Measurements from ENCODE around the gene KRTAP9-6.

DNA sequence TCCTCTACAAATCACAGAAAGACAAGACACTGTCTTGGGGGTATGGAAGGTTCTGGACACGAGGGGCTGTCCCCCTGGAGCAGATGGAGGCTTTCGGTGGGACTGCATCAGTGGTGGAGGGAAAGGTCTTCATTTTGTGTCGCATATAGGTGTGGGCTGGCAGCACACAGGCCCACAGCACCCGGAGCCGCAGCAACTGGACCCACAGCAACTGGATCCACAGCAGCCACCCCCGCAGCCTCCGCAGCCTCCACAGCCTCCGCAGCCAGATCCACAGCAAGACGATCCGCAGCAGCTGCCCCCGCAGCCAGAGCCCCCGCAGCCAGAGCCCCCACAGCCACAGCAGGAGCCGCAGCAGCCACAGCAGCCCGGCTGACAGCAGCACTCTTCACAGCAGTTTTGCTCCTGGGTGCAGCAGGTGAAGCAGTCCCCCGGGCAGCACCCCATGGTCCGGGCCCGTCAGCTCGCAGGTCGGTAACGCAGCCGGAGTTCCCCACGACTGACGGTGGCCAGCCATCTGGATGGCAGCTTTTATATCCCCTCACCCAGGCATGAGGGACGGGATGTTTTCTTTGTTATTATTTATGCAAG lies 50.1 kb downstream of the KRTAP9-6 start, which contains the start of gene KRTAP17-1:
- TF ChIP-seq JUND (IDR thresholded peaks at IDR 0.05) (no peak), TCF7L2 (IDR thresholded peaks at IDR 0.05; ENCODE audit: borderline replicate concordance, extremely low read depth, insufficient read depth, insufficient read length) (no peak), FOSL1 (IDR thresholded peaks at IDR 0.05; ENCODE audit: low read depth) (no peak), POLR2AphosphoS5 (IDR thresholded peaks at IDR 0.05; ENCODE audit: low read depth, low read length) (no peak), EZH2phosphoT487 (IDR thresholded peaks at IDR 0.05; ENCODE audit: borderline replicate concordance) (no peak), POLR2A (IDR thresholded peaks at IDR 0.05; ENCODE audit: borderline replicate concordance, extremely low read depth, insufficient read depth, insufficient read length) (no peak), YY1 (IDR thresholded peaks at IDR 0.05; ENCODE audit: extremely low read depth, insufficient replicate concordance, low read depth, low read length) (no peak), SRF (IDR thresholded peaks at IDR 0.05; ENCODE audit: low read depth) (no peak)
- TF ChIP-seq, protein P1, sequence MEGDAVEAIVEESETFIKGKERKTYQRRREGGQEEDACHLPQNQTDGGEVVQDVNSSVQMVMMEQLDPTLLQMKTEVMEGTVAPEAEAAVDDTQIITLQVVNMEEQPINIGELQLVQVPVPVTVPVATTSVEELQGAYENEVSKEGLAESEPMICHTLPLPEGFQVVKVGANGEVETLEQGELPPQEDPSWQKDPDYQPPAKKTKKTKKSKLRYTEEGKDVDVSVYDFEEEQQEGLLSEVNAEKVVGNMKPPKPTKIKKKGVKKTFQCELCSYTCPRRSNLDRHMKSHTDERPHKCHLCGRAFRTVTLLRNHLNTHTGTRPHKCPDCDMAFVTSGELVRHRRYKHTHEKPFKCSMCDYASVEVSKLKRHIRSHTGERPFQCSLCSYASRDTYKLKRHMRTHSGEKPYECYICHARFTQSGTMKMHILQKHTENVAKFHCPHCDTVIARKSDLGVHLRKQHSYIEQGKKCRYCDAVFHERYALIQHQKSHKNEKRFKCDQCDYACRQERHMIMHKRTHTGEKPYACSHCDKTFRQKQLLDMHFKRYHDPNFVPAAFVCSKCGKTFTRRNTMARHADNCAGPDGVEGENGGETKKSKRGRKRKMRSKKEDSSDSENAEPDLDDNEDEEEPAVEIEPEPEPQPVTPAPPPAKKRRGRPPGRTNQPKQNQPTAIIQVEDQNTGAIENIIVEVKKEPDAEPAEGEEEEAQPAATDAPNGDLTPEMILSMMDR (IDR thresholded peaks at IDR 0.05 in 2 of 3, conservative IDR thresholded peaks at IDR 0.05 in 1 of 3; ENCODE audit: borderline replicate concordance in 1 of 3, insufficient read depth in 1 of 3, low read depth in 2 of 3, low read length in 2 of 3): no peak
- TF ChIP-seq, protein P2, sequence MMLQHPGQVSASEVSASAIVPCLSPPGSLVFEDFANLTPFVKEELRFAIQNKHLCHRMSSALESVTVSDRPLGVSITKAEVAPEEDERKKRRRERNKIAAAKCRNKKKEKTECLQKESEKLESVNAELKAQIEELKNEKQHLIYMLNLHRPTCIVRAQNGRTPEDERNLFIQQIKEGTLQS (IDR thresholded peaks at IDR 0.05): no peak
